RWPE1 (cell line): Measurements from ENCODE around the gene MIB1.

Experiments
- CTCF ChIA-PET: fragments of 350-600 bp; sonication (Branson Sonifier 250); formaldehyde crosslinking; extraction: SDS; loops from one replicate; lab custom pipeline; 2021; lab: Yijun Ruan, JAX
- POLR2A ChIA-PET: fragments of 400-600 bp; formaldehyde crosslinking; extraction: SDS; loops from one replicate; lab custom pipeline; 2020; ENCODE audit warnings: antibody characterized with exemption; ENCODE audit not compliant: low non-redundant PET; lab: Yijun Ruan, JAX
- DNase-seq: peaks from one replicate; pipeline ENCODE4 v3.0.0; 2012; ENCODE audit warnings: low spot score
- H3K27ac ChIP-seq: fragments of 450-650 bp; 2 replicates; pipeline ENCODE4 v1.5.1; 2017
- CTCF ChIP-seq: fragments of 450-650 bp; conservative IDR thresholded peaks from 2 replicates; pipeline ENCODE4 v1.5.1; 2017; ENCODE audit warnings: low read depth, mild to moderate bottlenecking

The MIB1 gene

GRCh38 chr18:21894619-21895367, 154.2 kb downstream of the MIB1 start:
- ChIA-PET POLR2A (no interaction called here), CTCF (interaction anchor here (0.5 kb wide), 1 partner anchor 600 kb away, joined by 3 read pairs; no protein-coding TSS in a partner anchor)
- H3K27ac ChIP-seq, result no peak overlapping the region
- no peak for DNase-seq
- TF ChIP-seq CTCF, result no peak

- CTCF ChIA-PET, result interaction anchor here (0.7 kb wide), 1 partner anchor 436 kb away, joined by 3 read pairs; no protein-coding TSS in a partner anchor
- no peak for DNase-seq
- POLR2A ChIA-PET, result no interaction called here
- no peak for TF ChIP-seq CTCF
- no peak overlapping the region for H3K27ac ChIP-seq
Observed at GRCh38 chr18:21896732-21897336, 156.2 kb downstream of the MIB1 start.

GRCh38 chr18:21897811-21898210, 157.2 kb downstream of the MIB1 start:
- peak; percentile 40 for DNase-seq
- ChIA-PET POLR2A (interaction anchor here (0.5 kb wide), 1 partner anchor 20 kb away, joined by 3 read pairs; no protein-coding TSS in a partner anchor), CTCF (interaction anchor here (0.6 to 1.1 kb wide), 4 partner anchors 73 to 665 kb away, joined by 3 to 4 read pairs (median 4); no protein-coding TSS in a partner anchor)
- no peak overlapping the region for H3K27ac ChIP-seq
- TF ChIP-seq CTCF, result peak; percentile 60

- CTCF ChIA-PET, result interaction anchor here (0.6 kb wide), 1 partner anchor 253 kb away, joined by 3 read pairs; no protein-coding TSS in a partner anchor
- H3K27ac ChIP-seq, result no peak overlapping the region
- POLR2A ChIA-PET, result no interaction called here
- DNase-seq, result no peak
- no peak for TF ChIP-seq CTCF
Observed at GRCh38 chr18:21900605-21901352, 160.2 kb downstream of the MIB1 start.

- no peak overlapping the region for H3K27ac ChIP-seq
- TF ChIP-seq CTCF, result no peak
- no peak for DNase-seq
- ChIA-PET POLR2A (no interaction called here), CTCF (interaction anchor here (0.6 kb wide), 1 partner anchor 252 kb away, joined by 3 read pairs; no protein-coding TSS in a partner anchor)
Observed at GRCh38 chr18:21901423-21901945, 160.9 kb downstream of the MIB1 start.

GRCh38 chr18:21903709-21904108, 163.1 kb downstream of the MIB1 start:
- no peak for DNase-seq
- CTCF ChIA-PET, result no interaction called here
- H3K27ac ChIP-seq, result no peak overlapping the region
- no peak for TF ChIP-seq CTCF
- POLR2A ChIA-PET, result no interaction called here
